Measurements from ENCODE around the gene EHD3. TPM values are rescaled to one million over a fixed set of nuclear protein-coding genes. Genes with fewer than 3 reads are reported as not detected.
A peak's percentile ranks its signal among the peaks of the same experiment; 100 is the strongest.

EHD3 gene
- total RNA-seq, 1 experiment from 2014 or later: 8.7 TPM

DNA sequence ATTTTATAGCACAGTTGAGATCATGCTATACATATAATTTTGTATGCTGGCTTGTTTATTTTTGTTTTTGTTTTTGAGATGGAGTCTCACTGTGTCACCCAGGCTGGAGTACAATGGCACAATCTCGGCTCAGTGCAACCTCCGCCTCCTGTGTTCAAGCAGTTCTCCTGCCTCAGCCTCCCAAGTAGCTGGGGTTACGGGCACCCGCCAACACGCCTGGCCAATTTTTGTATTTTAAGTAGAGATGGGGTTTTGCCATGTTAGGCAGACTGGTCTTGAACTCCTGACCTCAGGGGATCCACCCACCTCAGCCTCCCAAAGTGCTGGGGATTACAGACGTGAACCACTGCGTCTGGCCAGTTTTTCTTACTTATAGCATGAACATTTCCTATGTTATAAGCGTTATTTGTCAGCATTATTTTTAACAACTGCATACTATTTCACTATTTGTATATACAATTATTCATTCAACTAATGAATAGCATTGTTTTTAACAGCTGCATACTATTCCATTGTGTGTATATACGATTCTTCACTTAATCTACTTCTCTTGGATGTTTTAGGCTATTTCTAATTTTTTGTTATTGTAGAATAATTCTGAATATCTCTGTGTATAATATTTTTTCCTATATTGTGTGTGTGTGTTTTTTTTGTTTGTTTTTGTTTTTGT, 3.5 kb downstream of the EHD3 start:
- H3K36me3 ChIP-seq (replicated peaks; ENCODE audit: control insufficient read depth, insufficient read depth, low read length): no peaks in the 10 kb centered on the region
- DNase-seq: no peak
- peaks cover 9% of the 10 kb centered on the region for H3K27me3 ChIP-seq (ENCODE audit: control insufficient read depth, insufficient read depth, low read length)
- no peak overlapping the region for H3K4me3 ChIP-seq (ENCODE audit: insufficient read depth, low read depth, low read length)

DNA sequence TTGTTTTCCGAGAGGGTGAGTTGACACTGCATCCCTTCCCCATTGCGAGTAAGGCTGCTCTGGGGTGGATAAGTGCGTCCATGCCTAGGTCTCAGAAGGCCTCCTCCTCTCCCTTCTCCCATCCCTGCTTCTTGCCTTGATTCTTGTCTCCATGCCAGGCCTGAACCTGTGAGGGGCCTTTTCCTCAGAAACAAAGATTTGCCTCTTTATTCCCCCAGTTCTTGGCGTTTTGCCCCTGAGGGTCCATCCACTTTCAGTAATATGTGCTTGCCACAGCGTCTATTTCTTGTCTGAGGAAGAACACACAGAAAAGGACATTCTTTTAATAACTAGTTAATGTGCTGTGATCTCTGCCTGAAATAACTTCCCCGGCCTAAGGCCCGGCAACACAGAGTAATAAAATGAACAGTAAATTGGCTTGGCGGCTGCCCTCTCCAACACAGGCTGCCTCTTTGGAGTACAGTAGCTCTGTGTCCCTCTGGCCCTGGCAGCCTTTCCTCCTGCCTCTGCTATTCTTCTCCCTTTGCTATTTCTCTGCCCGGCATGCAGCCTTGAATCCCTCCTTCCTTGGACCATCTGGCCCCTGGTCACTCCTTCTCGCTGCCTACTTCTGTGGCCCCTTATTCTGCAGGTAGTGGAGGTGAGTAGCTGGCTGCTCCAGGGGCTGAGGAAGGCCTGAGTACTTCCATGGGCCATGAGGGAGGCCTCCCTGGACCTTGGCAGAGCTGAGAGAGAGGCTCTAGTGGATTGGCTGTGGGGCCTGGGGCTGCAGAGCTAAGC, 4.4 kb downstream of the EHD3 start:
- no peak for DNase-seq
- Histone ChIP-seq H3K4me3 (ENCODE audit: insufficient read depth, low read depth, low read length) (no peak overlapping the region), H3K27me3 (ENCODE audit: control insufficient read depth, insufficient read depth, low read length) (peaks cover 9% of the 10 kb centered on the region), H3K36me3 (replicated peaks; ENCODE audit: control insufficient read depth, insufficient read depth, low read length) (no peaks in the 10 kb centered on the region)

DNA sequence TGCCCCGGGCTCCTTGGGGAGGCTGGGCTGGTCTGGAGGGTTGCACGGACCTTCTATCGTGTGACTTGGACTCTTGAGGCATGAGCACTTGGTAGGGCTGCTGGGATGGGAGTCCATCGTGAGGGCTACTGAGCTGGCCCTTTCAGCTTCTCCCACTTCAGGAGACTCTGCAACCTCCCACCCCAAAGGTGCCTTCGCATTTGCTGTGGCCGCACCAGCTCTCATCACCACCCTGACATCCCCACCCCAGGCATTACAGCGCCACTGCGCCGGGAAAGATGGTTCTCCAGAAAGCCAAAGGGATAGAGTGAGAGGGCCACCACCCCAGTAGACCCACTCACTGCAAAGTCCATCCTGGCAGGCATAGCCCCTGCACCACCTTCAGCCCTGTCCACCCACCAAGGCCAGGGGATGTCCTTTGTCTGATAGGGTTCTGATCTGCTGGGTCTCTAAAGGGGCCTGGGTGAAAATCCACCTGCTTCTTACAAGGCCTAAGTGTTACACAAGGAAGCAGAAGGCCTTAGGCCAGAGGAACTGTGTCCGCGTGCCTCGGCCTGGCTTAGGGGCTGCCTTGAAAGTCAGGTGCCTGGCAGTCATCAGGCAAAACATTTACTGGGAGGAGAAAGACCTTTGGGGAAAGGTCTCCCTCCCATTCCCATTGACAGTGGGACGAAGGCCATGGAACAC, 5.1 kb downstream of the EHD3 start:
- Histone ChIP-seq H3K27me3 (ENCODE audit: control insufficient read depth, insufficient read depth, low read length) (peaks cover 9% of the 10 kb centered on the region), H3K4me3 (ENCODE audit: insufficient read depth, low read depth, low read length) (no peak overlapping the region), H3K36me3 (replicated peaks; ENCODE audit: control insufficient read depth, insufficient read depth, low read length) (no peaks in the 10 kb centered on the region)
- no peak for DNase-seq

DNA sequence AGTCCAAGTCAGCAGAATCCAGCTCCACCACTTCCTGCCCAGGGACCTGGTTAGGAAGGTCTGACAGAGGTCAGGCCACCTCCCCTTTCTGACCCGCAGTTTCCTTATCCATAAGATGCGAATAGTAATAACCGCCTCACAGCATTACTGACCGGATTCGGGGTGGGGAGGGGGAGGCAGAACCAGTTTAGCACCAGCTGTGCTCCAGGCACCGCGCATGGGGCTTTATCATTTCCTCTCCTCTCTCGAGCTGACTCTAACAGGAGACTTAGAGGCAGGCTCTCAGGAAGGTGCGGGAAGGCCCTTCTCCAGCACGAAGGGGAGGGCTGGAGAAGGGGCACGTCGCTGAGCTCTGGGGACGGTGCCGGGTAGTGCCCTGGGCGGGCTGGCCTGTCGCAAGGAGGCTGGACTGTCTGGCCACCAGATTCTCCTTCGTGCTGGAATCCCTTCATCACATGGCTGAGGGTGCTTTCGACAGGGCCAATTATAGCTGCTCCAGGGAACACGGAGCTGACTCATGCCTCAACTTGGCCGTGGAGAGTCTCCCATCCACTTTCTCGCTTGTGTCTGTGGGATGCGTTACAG, 5.7 kb downstream of the EHD3 start:
- no peak overlapping the region for H3K4me3 ChIP-seq (ENCODE audit: insufficient read depth, low read depth, low read length)
- H3K36me3 ChIP-seq (replicated peaks; ENCODE audit: control insufficient read depth, insufficient read depth, low read length): peaks cover 2% of the 10 kb centered on the region; the same call in 1 of the 2 replicates
- H3K27me3 ChIP-seq (ENCODE audit: control insufficient read depth, insufficient read depth, low read length): peaks cover 6% of the 10 kb centered on the region
- no peak for DNase-seq

DNA sequence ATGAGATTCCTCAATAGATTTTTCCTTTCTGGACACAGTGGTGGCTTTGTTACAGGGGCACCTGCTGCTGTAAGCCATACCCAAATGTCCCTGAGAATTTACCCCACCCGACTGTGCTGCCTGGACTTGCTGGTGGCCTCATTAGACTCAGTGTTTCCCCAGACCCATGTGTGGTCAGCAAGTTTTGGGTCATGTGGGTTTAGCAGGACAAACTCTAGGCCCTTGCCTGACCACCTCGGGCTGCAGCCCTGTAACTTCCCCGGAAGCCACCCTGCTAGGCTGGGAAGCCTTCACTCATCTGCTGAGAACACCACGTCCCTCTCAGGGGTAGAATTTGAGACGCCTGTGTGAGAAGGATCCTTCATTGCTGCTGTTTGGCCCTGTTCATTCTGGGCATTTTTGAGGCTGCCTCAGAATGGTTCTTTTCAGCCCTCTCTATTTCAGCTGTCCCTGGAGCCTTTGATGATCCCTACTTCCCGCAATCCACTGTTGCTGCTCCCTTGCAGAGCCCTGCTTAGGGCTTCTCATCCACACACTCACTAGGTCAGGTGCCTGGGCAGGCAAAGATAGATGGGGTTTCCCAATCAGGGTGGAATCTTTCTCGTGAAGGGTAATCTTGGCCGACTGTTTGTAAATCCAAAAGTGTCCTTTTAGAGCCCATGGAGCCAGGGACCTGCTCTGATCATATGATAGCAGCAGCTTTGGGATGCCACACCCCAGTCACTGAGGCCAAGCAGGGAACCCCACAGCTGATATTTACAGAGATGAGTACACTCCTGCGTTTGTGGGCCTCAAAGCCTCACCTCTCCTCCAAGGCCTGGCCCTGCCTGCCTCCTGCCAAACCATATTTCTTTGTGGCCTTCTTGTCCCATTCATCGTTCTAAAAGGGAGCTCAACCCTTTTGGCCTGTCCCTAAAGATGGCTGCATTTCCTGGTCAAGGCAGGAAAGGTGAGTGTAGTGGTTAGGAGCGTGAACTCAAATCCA, 6.7 kb downstream of the EHD3 start:
- Histone ChIP-seq H3K27me3 (ENCODE audit: control insufficient read depth, insufficient read depth, low read length) (no peaks in the 10 kb centered on the region), H3K4me3 (ENCODE audit: insufficient read depth, low read depth, low read length) (no peak overlapping the region), H3K36me3 (replicated peaks; ENCODE audit: control insufficient read depth, insufficient read depth, low read length) (peaks cover 2% of the 10 kb centered on the region; the same call in 1 of the 2 replicates)
- no peak for DNase-seq

DNA sequence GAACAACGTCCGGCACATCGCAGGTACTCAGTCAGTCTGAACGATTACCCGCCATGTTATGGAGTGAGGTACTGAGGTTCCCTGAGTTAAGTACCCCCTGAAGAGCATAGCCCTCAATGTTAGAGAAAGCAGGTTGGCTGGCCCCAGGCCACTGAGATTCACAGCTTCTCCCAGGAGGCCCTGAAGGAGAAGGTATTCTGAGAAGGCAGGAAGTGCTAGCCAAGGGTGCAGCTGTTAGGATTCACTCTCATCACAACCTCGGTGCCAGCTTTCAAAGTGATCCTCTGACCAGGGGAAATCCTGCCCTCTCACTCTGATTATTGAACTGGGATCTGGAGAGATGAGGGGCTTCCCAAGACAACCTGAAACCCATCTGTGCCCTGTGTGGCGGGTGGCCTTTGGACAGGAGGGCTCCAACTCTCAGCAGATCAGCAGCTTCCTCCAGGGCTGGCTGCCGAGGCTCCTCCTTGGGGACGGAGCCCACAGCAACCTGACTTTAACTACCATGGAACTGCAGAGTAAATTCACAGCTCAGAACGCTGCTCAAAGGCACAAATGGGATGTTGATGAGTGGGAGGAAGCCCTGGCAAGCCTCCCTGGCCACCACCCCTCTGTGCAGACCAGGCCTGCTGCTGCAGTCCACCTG, 7.8 kb downstream of the EHD3 start:
- H3K27me3 ChIP-seq (ENCODE audit: control insufficient read depth, insufficient read depth, low read length): no peaks in the 10 kb centered on the region
- no peak for DNase-seq
- peaks cover 2% of the 10 kb centered on the region; the same call in 1 of the 2 replicates for H3K36me3 ChIP-seq (replicated peaks; ENCODE audit: control insufficient read depth, insufficient read depth, low read length)
- H3K4me3 ChIP-seq (ENCODE audit: insufficient read depth, low read depth, low read length): no peak overlapping the region

DNA sequence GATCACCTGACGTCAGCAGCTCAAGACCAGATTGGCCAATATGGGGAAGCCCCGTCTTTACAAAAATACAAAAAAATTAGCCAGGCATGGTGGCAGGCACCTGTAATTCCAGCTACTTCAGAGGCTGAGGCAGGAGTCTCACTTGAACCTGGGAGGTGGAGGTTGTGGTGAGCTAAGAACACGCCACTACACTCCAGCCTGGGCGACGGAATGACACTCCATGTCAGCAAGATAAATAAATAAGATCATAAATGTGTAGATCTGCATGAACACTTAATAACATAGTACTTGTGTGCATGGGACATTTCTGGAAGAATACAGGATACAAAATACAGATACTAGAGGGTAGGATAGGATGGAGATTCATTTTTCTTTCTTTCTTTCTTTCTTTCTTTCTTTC, 9.1 kb downstream of the EHD3 start:
- no peaks in the 10 kb centered on the region for H3K27me3 ChIP-seq (ENCODE audit: control insufficient read depth, insufficient read depth, low read length)
- peaks cover 2% of the 10 kb centered on the region; the same call in 1 of the 2 replicates for H3K36me3 ChIP-seq (replicated peaks; ENCODE audit: control insufficient read depth, insufficient read depth, low read length)
- DNase-seq: no peak
- no peak overlapping the region for H3K4me3 ChIP-seq (ENCODE audit: insufficient read depth, low read depth, low read length)

DNA sequence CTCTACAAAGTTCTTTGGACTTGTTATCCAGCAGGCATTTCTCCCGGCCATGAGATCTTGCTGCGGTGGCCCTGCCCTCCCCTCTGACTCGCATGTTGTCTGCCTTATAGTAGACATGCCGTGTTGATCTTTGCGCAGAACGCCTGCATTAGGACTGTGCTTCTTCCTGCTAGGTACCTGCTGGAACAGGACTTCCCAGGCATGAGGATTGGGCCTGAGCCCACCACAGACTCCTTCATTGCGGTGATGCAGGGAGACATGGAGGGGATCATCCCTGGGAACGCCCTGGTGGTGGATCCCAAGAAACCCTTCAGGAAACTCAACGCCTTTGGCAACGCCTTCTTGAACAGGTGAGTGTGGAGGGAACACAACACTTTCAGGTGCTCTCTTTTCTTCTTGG, 10.1 kb downstream of the EHD3 start:
- peak; percentile 21 for DNase-seq
- H3K4me3 ChIP-seq (ENCODE audit: insufficient read depth, low read depth, low read length): no peak overlapping the region
- peaks cover 3% of the 10 kb centered on the region for H3K36me3 ChIP-seq (replicated peaks; ENCODE audit: control insufficient read depth, insufficient read depth, low read length)
- H3K27me3 ChIP-seq (ENCODE audit: control insufficient read depth, insufficient read depth, low read length): no peaks in the 10 kb centered on the region

DNA sequence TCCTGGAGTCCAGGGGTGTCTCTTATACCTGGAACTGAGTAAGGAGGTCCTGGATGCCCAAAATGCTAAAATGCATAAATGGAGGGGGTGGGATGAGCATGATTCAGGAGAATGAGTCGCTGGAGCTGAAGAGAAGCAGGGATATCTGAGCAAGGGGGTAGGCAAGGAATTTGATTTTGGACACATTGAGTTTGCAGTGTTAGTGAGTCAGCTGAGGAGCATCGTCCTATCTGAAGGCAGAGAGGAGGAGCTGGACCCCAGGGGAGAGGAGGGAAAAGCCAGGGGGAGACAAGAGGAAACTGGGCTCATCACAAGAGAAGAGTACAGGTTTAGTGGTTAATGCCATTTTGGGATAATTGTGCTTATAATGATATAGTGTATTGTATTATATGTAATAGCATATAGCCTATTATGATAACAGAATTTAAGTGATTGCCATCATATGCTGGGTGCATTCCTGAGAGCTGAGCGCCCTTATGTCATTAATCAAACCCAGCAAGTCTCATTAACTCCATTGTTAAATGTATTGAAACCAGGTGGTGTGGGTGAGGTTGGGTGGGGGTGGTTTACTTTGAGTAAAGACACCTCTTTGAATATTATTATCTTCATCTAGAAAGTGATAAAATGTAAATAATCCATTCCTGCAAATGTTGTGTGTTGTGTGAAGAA, 12.4 kb downstream of the EHD3 start:
- DNase-seq: peak; percentile 13
- Histone ChIP-seq H3K4me3 (ENCODE audit: insufficient read depth, low read depth, low read length) (no peak overlapping the region), H3K27me3 (ENCODE audit: control insufficient read depth, insufficient read depth, low read length) (no peaks in the 10 kb centered on the region), H3K36me3 (replicated peaks; ENCODE audit: control insufficient read depth, insufficient read depth, low read length) (peaks cover 5% of the 10 kb centered on the region)

DNA sequence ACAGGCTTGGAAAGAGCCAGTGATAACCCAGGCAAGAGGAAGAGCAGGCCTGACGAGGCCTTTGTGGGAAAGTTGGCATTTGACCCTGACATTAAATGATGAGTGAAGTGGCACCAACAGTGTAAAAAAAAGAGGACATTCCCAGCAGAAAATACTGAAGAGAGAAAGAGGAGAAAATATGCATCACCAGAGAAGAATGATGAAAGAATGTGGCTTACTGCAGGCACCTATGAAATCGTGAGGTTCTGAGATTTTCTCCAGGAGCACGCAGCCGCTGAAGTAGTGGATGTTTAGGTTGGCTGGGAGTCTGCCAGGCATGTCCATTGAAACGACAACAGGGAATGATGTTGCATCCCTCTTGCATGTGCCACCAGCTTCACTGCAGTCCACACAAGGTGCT, 13.8 kb downstream of the EHD3 start:
- Histone ChIP-seq H3K27me3 (ENCODE audit: control insufficient read depth, insufficient read depth, low read length) (no peaks in the 10 kb centered on the region), H3K4me3 (ENCODE audit: insufficient read depth, low read depth, low read length) (no peak overlapping the region), H3K36me3 (replicated peaks; ENCODE audit: control insufficient read depth, insufficient read depth, low read length) (peaks cover 5% of the 10 kb centered on the region)
- DNase-seq: no peak

DNA sequence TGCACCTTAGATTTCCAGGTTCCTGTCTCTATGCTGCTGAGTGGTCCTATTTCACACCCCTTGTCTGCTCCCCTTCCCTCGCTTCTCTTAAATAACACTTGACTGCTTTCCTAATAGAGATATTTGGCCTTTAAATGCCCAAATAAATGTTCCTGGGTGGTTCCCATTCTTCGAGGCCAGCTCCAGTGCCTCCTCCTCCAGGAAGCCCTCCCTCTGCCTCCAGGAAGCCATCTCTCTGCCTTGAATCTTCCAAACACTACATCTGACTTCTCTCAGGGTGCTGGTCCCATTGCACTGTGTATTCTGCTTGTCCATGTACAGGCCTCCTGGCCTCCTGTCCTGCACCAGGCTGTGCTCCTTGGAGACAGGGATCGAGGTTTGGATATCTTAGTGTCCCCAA, 14.2 kb downstream of the EHD3 start:
- H3K36me3 ChIP-seq (replicated peaks; ENCODE audit: control insufficient read depth, insufficient read depth, low read length): peaks cover 5% of the 10 kb centered on the region
- no peak overlapping the region for H3K4me3 ChIP-seq (ENCODE audit: insufficient read depth, low read depth, low read length)
- DNase-seq: no peak
- no peaks in the 10 kb centered on the region for H3K27me3 ChIP-seq (ENCODE audit: control insufficient read depth, insufficient read depth, low read length)

DNA sequence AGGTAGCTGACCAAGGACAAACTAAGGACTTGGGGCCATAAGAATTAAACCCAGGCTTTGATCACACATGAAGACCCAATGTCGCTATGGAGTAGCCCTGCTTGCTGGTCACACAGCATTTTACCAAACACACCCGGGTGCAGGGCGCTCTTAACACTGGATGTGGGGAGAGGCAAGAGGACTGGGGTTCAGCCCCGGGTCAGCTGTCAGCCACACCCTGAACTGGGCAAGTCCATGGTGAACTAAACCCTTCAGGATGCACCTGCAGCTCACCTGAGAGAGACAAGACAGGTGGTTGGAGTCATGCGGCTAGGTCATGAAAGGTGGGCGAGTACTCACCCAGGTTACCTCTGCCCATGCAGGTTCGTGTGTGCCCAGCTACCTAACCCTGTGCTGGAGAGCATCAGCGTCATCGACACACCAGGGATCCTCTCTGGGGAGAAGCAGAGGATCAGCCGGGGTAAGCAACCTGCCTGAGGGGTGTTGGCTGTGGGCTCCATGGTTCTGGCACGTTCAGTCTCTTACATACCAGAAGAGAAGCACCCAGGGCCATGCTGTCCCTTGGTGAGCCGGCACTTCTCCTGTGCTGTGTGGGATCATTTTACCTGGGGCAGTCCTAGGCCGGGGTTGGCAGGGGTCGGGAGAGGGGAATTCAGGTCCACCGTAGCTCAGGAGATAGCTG, 15.2 kb downstream of the EHD3 start:
- DNase-seq: no peak
- Histone ChIP-seq H3K4me3 (ENCODE audit: insufficient read depth, low read depth, low read length) (no peak overlapping the region), H3K27me3 (ENCODE audit: control insufficient read depth, insufficient read depth, low read length) (no peaks in the 10 kb centered on the region), H3K36me3 (replicated peaks; ENCODE audit: control insufficient read depth, insufficient read depth, low read length) (peaks cover 5% of the 10 kb centered on the region)
